ENCODE data around the gene TMEM184C.
A peak's percentile ranks its signal among the peaks of the same experiment; 100 is the strongest.

Gene TMEM184C

GRCh38 chr4:147617173-147617840 lies at the start of gene TMEM184C:
TSS of gene TMEM184C (plus strand) at chr4:147617397. CDS start at chr4:147617957, 560 bp downstream.
- peak; percentile 85 for DNase-seq

- DNase-seq: no peak
Measured at GRCh38 chr4:147570616-147571015, 46.6 kb upstream of the TMEM184C start.

GRCh38 chr4:147571036-147571770 lies 46.0 kb upstream of the TMEM184C start:
- DNase-seq: no peak

- no peak for DNase-seq
Measured at GRCh38 chr4:147576084-147576483, 41.1 kb upstream of the TMEM184C start.

GRCh38 chr4:147578051-147578476 lies 39.1 kb upstream of the TMEM184C start:
- DNase-seq: no peak

GRCh38 chr4:147578593-147578992 lies 38.6 kb upstream of the TMEM184C start:
- DNase-seq: no peak

- no peak for DNase-seq
Measured at GRCh38 chr4:147580396-147580795, 36.8 kb upstream of the TMEM184C start.

- DNase-seq: no peak
Measured at GRCh38 chr4:147581606-147582350, 35.4 kb upstream of the TMEM184C start.

- no peak for DNase-seq
Measured at GRCh38 chr4:147582386-147583060, 34.7 kb upstream of the TMEM184C start.

- no peak for DNase-seq
Measured at GRCh38 chr4:147583876-147584275, 33.3 kb upstream of the TMEM184C start.

GRCh38 chr4:147586032-147586431 lies 31.2 kb upstream of the TMEM184C start:
- no peak for DNase-seq

GRCh38 chr4:147586637-147587036 lies 30.6 kb upstream of the TMEM184C start:
- DNase-seq: no peak

GRCh38 chr4:147587041-147587440 lies 30.2 kb upstream of the TMEM184C start:
- no peak for DNase-seq

- DNase-seq: no peak
Measured at GRCh38 chr4:147589586-147589985, 27.6 kb upstream of the TMEM184C start.

GRCh38 chr4:147590249-147590920 lies 26.8 kb upstream of the TMEM184C start:
- peak; percentile 0 for DNase-seq

GRCh38 chr4:147591106-147591505 lies 26.1 kb upstream of the TMEM184C start:
- DNase-seq: no peak

GRCh38 chr4:147594107-147594506 lies 23.1 kb upstream of the TMEM184C start:
- no peak for DNase-seq

GRCh38 chr4:147594578-147594977 lies 22.6 kb upstream of the TMEM184C start:
- DNase-seq: no peak

GRCh38 chr4:147596377-147596776 lies 20.8 kb upstream of the TMEM184C start:
- DNase-seq: no peak

GRCh38 chr4:147596981-147597380 lies 20.2 kb upstream of the TMEM184C start:
- peak; percentile 11 for DNase-seq

- DNase-seq: no peak
Measured at GRCh38 chr4:147597561-147597960, 19.6 kb upstream of the TMEM184C start.

GRCh38 chr4:147599206-147599605 lies 18.0 kb upstream of the TMEM184C start:
- DNase-seq: no peak

GRCh38 chr4:147599769-147600168 lies 17.4 kb upstream of the TMEM184C start:
- no peak for DNase-seq
